Measurements from ENCODE around the gene ZBTB33. TPM values are rescaled to one million over a fixed set of nuclear protein-coding genes. Genes with fewer than 3 reads are reported as not detected.

The ZBTB33 gene
- total and polyA plus RNA-seq, 2 of the 13 experiments (the other 11 are each of a cell fraction or from before 2014, with no cell fraction given), result 6.5 to 20.2 TPM

- peak overlapping the region; percentile 73 for H3K4me2 ChIP-seq (ENCODE audit: low read depth, low read length)
- FAIRE-seq, result no peak
- peaks cover 23% of the 10 kb centered on the region for H3K79me2 ChIP-seq (ENCODE audit: insufficient read depth, low read length)
- peak overlapping the region; percentile 54 for H2AFZ ChIP-seq (ENCODE audit: low read length)
- under 1% methylated on average over 16 of the region's 16 CpGs for WGBS (ENCODE audit: low lambda C conversion rate)
- POLR2A ChIA-PET, result no interaction called here
- H3K9me3 ChIP-seq (ENCODE audit: low read length), result no peaks in the 10 kb centered on the region
- in situ Hi-C loops (cut with HindIII; ENCODE audit: extremely low pct_ligation_motif_present, low pct_unique_long_range_greater_than_20kb), result loop anchor here (25.0 kb wide), 1 partner anchor 218 kb away; the partner anchor contains the start of gene LAMP2
- intact Hi-C loops (cut with micrococcal nuclease; ENCODE audit: unreplicated experiment), result no loop called here
- peaks cover 18% of the 10 kb centered on the region for H3K4me1 ChIP-seq (ENCODE audit: insufficient read depth, low read length)
- no peak for DNase-seq (ENCODE audit: low spot score)
- CTCF ChIA-PET (ENCODE audit: low intra/inter-chr PET ratio, low total read pairs), result no interaction called here
- peak overlapping the region; percentile 82 for H3K9ac ChIP-seq (ENCODE audit: insufficient read depth, low read depth, low read length)
- peak overlapping the region; percentile 96 for H3K27ac ChIP-seq (ENCODE audit: extremely low read length, insufficient read depth, low read length)
- H3K36me3 ChIP-seq (replicated peaks in 1 of 2; ENCODE audit: control insufficient read depth in 1 of 2, insufficient read depth in 2 of 2, low read length in 2 of 2), result peaks cover 0 to 5% of the 10 kb centered on the region in 2 experiments; a peak in 1 of 5 replicates
- BruUV-seq (replicated peaks), result no TSS peak
- TF ChIP-seq MLX (CRISPR knock-in tag; IDR thresholded peaks at IDR 0.05) (no peak), SAFB2 (CRISPR knock-in tag; IDR thresholded peaks at IDR 0.05; ENCODE audit: borderline replicate concordance, low read depth) (no peak), PHB2 (IDR thresholded peaks at IDR 0.05; ENCODE audit: partially characterized antibody) (no peak), ZBTB8A (CRISPR knock-in tag; IDR thresholded peaks at IDR 0.05; ENCODE audit: borderline replicate concordance, low read depth) (no peak), ZNF274 (CRISPR knock-in tag; IDR thresholded peaks at IDR 0.05) (no peak), GTF3A (CRISPR knock-in tag; conservative IDR thresholded peaks at IDR 0.05) (no peak), ZNF891 (CRISPR knock-in tag; IDR thresholded peaks at IDR 0.05) (no peak), ZNF232 (CRISPR knock-in tag; IDR thresholded peaks at IDR 0.05; ENCODE audit: borderline replicate concordance) (no peak), GABPA (IDR thresholded peaks at IDR 0.05; ENCODE audit: low read depth, low read length) (no peak), GABPA (CRISPR knock-in tag; IDR thresholded peaks at IDR 0.05; ENCODE audit: low read depth) (no peak), ZNF720 (CRISPR knock-in tag; IDR thresholded peaks at IDR 0.05) (no peak), ZNF589 (CRISPR knock-in tag; conservative IDR thresholded peaks at IDR 0.05) (no peak), NFIB (CRISPR knock-in tag; IDR thresholded peaks at IDR 0.05; ENCODE audit: borderline replicate concordance) (no peak), TBX3 (IDR thresholded peaks at IDR 0.05; ENCODE audit: borderline replicate concordance) (no peak), ZZZ3 (CRISPR knock-in tag; IDR thresholded peaks at IDR 0.05; ENCODE audit: borderline replicate concordance) (no peak), ZNF292 (CRISPR knock-in tag; IDR thresholded peaks at IDR 0.05; ENCODE audit: borderline replicate concordance, low read depth) (no peak), NFYC (CRISPR knock-in tag; IDR thresholded peaks at IDR 0.05) (no peak), ZNF235 (CRISPR knock-in tag; IDR thresholded peaks at IDR 0.05; ENCODE audit: borderline replicate concordance) (no peak), ZNF547 (CRISPR knock-in tag; IDR thresholded peaks at IDR 0.05) (no peak), NFATC3 (CRISPR knock-in tag; IDR thresholded peaks at IDR 0.05) (no peak), TIGD3 (CRISPR knock-in tag; IDR thresholded peaks at IDR 0.05; ENCODE audit: borderline replicate concordance) (no peak)
- no peaks in the 10 kb centered on the region for H4K20me1 ChIP-seq (ENCODE audit: insufficient read depth, low read length)
- ATAC-seq, result peak; percentile 56
- no peaks in the 10 kb centered on the region; a peak in 1 of 5 replicates for H3K27me3 ChIP-seq (ENCODE audit: control insufficient read depth in 1 of 2, insufficient read depth in 2 of 2, low read length in 2 of 2)
- H3K4me3 ChIP-seq (replicated peaks in 1 of 3; ENCODE audit: insufficient read depth in 1 of 3, low read depth in 2 of 3, low read length in 3 of 3), result peak overlapping the region; percentile 80 to 82 (median 81)
Observed at GRCh38 chrX:120244395-120244734, 6.2 kb upstream of the ZBTB33 start.

Measured in HepG2 (cell line).